C4-2B (cell line): ENCODE measurements around the gene FAT3.

Experiments used
- H3K27ac ChIP-seq: fragments of 450-650 bp; 2 replicates; pipeline ENCODE4 v1.5.1; 2017
- CTCF ChIP-seq: fragments of 450-650 bp; conservative IDR thresholded peaks from 2 replicates; pipeline ENCODE4 v1.5.1; 2017; ENCODE audit warnings: mild to moderate bottlenecking
- ZFX ChIP-seq: fragments of 450-650 bp; IDR thresholded peaks from 2 replicates; pipeline ENCODE4 v1.6.1; 2017

Gene FAT3

DNA sequence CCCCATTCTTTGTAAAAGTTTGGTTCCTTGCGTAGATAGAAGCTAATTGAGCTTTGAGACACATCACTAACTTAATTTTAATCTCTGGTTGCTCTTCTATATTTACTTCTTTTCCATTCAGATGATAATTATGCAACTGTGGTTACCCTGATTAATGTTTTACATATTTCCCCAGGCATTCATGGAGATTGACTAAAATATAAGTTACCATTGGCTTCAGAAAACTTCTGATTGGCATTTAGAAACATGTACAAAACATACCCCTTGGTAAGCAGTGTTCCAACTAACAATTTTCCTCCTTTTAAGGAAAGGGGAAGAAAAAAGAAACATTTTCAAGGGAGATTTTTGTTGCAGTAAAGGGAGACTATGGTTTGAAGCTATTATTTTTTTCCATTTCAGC, 43.9 kb downstream of the FAT3 start:
- H3K27ac ChIP-seq, result no peak overlapping the region
- TF ChIP-seq ZFX (no peak), CTCF (no peak)

- TF ChIP-seq ZFX (no peak), CTCF (no peak)
- H3K27ac ChIP-seq, result no peak overlapping the region
These were observed 44.4 kb downstream of the FAT3 start for GRCh38 chr11:92269021-92269420.

GRCh38 chr11:92269841-92270240, 45.2 kb downstream of the FAT3 start:
- H3K27ac ChIP-seq, result no peak overlapping the region
- no peak for TF ChIP-seq CTCF
- no peak for TF ChIP-seq ZFX

GRCh38 chr11:92272651-92273050, 48.0 kb downstream of the FAT3 start:
- TF ChIP-seq CTCF (no peak), ZFX (no peak)
- no peak overlapping the region for H3K27ac ChIP-seq
